CD4-positive, alpha-beta memory T cell (primary cell): ENCODE measurements around the gene MMP23B. TPM values are rescaled to one million over a fixed set of nuclear protein-coding genes. Genes with fewer than 3 reads are reported as not detected.

Source experiments
- CTCF ChIA-PET: fragments of 350-600 bp; sonication (Branson Sonifier 250); formaldehyde crosslinking; loops from one replicate; lab custom pipeline; 2021; ENCODE audit warnings: inconsistent platforms; ENCODE audit not compliant: partially characterized antibody; lab: Charles Lee
- POLR2A ChIA-PET: fragments of 350-600 bp; sonication (Branson Sonifier 250); formaldehyde crosslinking; loops from one replicate; lab custom pipeline; 2021; ENCODE audit not compliant: partially characterized antibody; lab: Charles Lee
- DNase-seq, 5 donors: peaks; one replicate each; pipeline versions ENCODE4 v3.0.0 to v3.0.0-alpha.2; 2020 to 2022; ENCODE audit warnings: mixed read lengths in 1 of 5
- H3K27ac ChIP-seq: one replicate; pipeline ENCODE4 v1.7.0; 2013; ENCODE audit warnings: low read depth, low read length
- H3K27me3 ChIP-seq: 2 replicates; pipeline ENCODE4 v1.7.0; 2013; ENCODE audit warnings: mild to moderate bottlenecking, low read length, moderate library complexity; ENCODE audit not compliant: insufficient read depth
- H3K36me3 ChIP-seq: 2 replicates; pipeline ENCODE4 v1.7.0; 2013; ENCODE audit warnings: mild to moderate bottlenecking, low read length, moderate library complexity; ENCODE audit not compliant: insufficient read depth
- H3K4me1 ChIP-seq: 2 replicates; pipeline ENCODE4 v1.7.0; 2013; ENCODE audit warnings: mild to moderate bottlenecking, low read length, moderate library complexity; ENCODE audit not compliant: insufficient read depth
- H3K4me3 ChIP-seq, 2 donors: one replicate each; pipeline ENCODE4 v1.7.0; 2013; ENCODE audit warnings: low read length in 2 of 2, mild to moderate bottlenecking in 1 of 2
- H3K9me3 ChIP-seq, 2 donors: one replicate each; pipeline ENCODE4 v1.7.0; 2013; ENCODE audit warnings: low read length in 2 of 2, control low read depth in 1 of 2; ENCODE audit not compliant: control insufficient read depth in 1 of 2
- H3K27ac Mint-ChIP-seq, 7 donors: one replicate each; pipeline ENCODE4 v1.8.0; 2020 to 2021; ENCODE audit warnings: mixed read lengths in 7 of 7, mild to moderate bottlenecking in 6 of 7, inconsistent platforms in 3 of 7, moderate library complexity in 3 of 7
- H3K27me3 Mint-ChIP-seq, 2 donors: one replicate each; pipeline ENCODE4 v1.8.0; 2020 to 2021; ENCODE audit warnings: mixed read lengths in 2 of 2
- H3K36me3 Mint-ChIP-seq, 2 donors: one replicate each; pipeline ENCODE4 v1.8.0; 2020 to 2021; ENCODE audit warnings: mixed read lengths in 2 of 2, inconsistent platforms in 1 of 2, mild to moderate bottlenecking in 1 of 2
- H3K4me1 Mint-ChIP-seq, 4 donors: one replicate each; pipeline ENCODE4 v1.8.0; 2020 to 2021; ENCODE audit warnings: mixed read lengths in 4 of 4, mild to moderate bottlenecking in 1 of 4
- H3K4me3 Mint-ChIP-seq, 8 donors: one replicate each; pipeline ENCODE4 v1.8.0; 2020 to 2021; ENCODE audit warnings: mixed read lengths in 8 of 8, mild to moderate bottlenecking in 7 of 8, moderate library complexity in 6 of 8, inconsistent platforms in 3 of 8
- H3K9me3 Mint-ChIP-seq, 8 donors: one replicate each; pipeline ENCODE4 v1.8.0; 2020 to 2021; ENCODE audit warnings: mixed read lengths in 8 of 8, mild to moderate bottlenecking in 5 of 8, inconsistent platforms in 3 of 8, moderate library complexity in 1 of 8
- intact Hi-C: fragments of 100-400 bp; cut with micrococcal nuclease; formaldehyde crosslinking; loops from one replicate; pipeline ENCODE4 v1.15.1; 2023
- polyA plus RNA-seq, 2 donors: library from polyadenylated mRNA; unstranded; fragments of 300-500 nt; fragmentation: Illumina TruSeq; gene quantifications; one replicate each; pipeline ENCODE4 v1.2.3, GENCODE V29; 2021
- total RNA-seq, 2 experiments: library from RNA; stranded (reverse); gene quantifications; one replicate each; pipeline ENCODE4 v1.2.3, GENCODE V29; 2021

The MMP23B gene
- 1 to 10 TPM; 3.5 to 3.7 TPM for total RNA-seq
- under 1 TPM in 1 of 2 donors, not detected in 1; 0.53 TPM for polyA plus RNA-seq

- peak within 1 kb of the TSS in 3 of 7 donors; percentile 29 to 69 (median 61) for H3K27ac Mint-ChIP-seq
- H3K4me1 Mint-ChIP-seq = peaks cover 3 to 9% (median 5%) of the 10 kb centered on the region in 4 donors
- H3K9me3 ChIP-seq = no peaks in the 10 kb centered on the region
- no peaks in the 10 kb centered on the region for H3K36me3 ChIP-seq
- no peak for DNase-seq
- H3K9me3 Mint-ChIP-seq = peaks cover 0 to 2% (median 0%) of the 10 kb centered on the region in 8 donors
- intact Hi-C loops = loop anchor here (2.0 kb wide), 2 partner anchors 17 to 57 kb away; partner anchors contain the start of genes MIB2 and SSU72
- peaks cover 19% of the 10 kb centered on the region for H3K4me1 ChIP-seq
- peaks cover 2 to 4% of the 10 kb centered on the region in 2 donors for H3K27me3 Mint-ChIP-seq
- H3K27ac ChIP-seq = peak within 1 kb of the TSS; percentile 21
- ChIA-PET CTCF (no interaction called here), POLR2A (interaction anchor here (0.7 to 4.5 kb wide), 8 partner anchors 9 to 232 kb away, joined by 3 to 152 read pairs (median 4); partner anchors contain the start of gene MIB2)
- H3K27me3 ChIP-seq = no peaks in the 10 kb centered on the region
- H3K36me3 Mint-ChIP-seq = peaks cover 0 to 6% of the 10 kb centered on the region in 2 donors
- no peak within 1 kb of the TSS for H3K4me3 ChIP-seq
- peak within 1 kb of the TSS in 6 of 8 donors; percentile 10 to 68 (median 40) for H3K4me3 Mint-ChIP-seq
Observed at GRCh38 chr1:1631782-1632420, at the start of gene MMP23B. TSS of gene MMP23B (plus strand) at chr1:1632173. CDS start at chr1:1632219, 46 bp downstream.

GRCh38 chr1:1582585-1583346, 49.2 kb upstream of the MMP23B start:
- no peaks in the 10 kb centered on the region for H3K9me3 ChIP-seq
- H3K4me1 ChIP-seq = no peaks in the 10 kb centered on the region
- POLR2A ChIA-PET = interaction anchor here (1.0 kb wide), 1 partner anchor 11 kb away, joined by 3 read pairs; no protein-coding TSS in a partner anchor
- Mint-ChIP-seq H3K27ac (peak overlapping the region in 1 of 7 donors; percentile 30), H3K27me3 (peaks cover 8 to 15% of the 10 kb centered on the region in 2 donors), H3K36me3 (no peaks in the 10 kb centered on the region), H3K4me3 (no peak overlapping the region), H3K4me1 (no peaks in the 10 kb centered on the region), H3K9me3 (no peaks in the 10 kb centered on the region)
- H3K27me3 ChIP-seq = no peaks in the 10 kb centered on the region
- intact Hi-C loops = no loop called here
- no peak overlapping the region for H3K27ac ChIP-seq
- H3K36me3 ChIP-seq = no peaks in the 10 kb centered on the region
- CTCF ChIA-PET = no interaction called here
- no peak for DNase-seq
- H3K4me3 ChIP-seq = no peak overlapping the region

DNA sequence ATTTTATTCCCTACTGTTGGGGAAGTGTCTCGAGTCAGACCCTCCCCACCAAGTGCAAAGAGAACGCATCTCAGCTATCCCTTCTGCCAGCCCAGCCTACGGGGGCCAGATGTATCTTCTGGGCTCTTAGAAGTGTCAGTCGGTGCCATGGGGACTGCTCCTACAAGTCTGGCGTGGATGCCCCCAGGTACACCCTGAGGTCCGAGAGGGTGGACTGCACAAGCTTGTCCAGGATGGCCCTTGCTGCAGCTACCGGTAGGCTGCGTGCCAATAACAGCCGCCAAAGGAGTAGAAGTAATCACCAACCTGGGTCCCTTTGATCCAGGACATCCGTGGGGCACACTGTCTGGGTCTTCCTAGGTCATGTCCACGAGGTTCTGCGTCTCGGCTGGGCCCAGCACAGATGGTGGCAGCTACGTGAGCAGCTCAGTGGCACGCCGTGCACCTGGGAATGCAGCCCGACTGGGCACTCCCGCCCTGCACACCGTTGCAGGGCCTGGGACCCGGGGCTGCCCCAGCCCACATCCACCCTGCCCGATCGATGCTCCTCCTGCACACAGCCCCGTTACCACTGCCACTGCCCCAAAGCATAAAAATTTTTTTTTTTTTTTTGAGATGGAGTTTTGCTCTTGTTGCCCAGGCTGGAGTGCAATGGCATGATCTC, 48.5 kb upstream of the MMP23B start:
- H3K9me3 ChIP-seq = no peaks in the 10 kb centered on the region
- H3K27me3 ChIP-seq = no peaks in the 10 kb centered on the region
- Mint-ChIP-seq H3K9me3 (no peaks in the 10 kb centered on the region), H3K27ac (peak overlapping the region in 1 of 7 donors; percentile 30), H3K36me3 (no peaks in the 10 kb centered on the region), H3K4me1 (no peaks in the 10 kb centered on the region), H3K4me3 (no peak overlapping the region), H3K27me3 (peaks cover 8 to 16% of the 10 kb centered on the region in 2 donors)
- CTCF ChIA-PET = no interaction called here
- H3K4me3 ChIP-seq = no peak overlapping the region
- H3K27ac ChIP-seq = no peak overlapping the region
- POLR2A ChIA-PET = interaction anchor here (1.0 kb wide), 1 partner anchor 11 kb away, joined by 3 read pairs; no protein-coding TSS in a partner anchor
- H3K36me3 ChIP-seq = no peaks in the 10 kb centered on the region
- intact Hi-C loops = no loop called here
- DNase-seq = no peak
- no peaks in the 10 kb centered on the region for H3K4me1 ChIP-seq

DNA sequence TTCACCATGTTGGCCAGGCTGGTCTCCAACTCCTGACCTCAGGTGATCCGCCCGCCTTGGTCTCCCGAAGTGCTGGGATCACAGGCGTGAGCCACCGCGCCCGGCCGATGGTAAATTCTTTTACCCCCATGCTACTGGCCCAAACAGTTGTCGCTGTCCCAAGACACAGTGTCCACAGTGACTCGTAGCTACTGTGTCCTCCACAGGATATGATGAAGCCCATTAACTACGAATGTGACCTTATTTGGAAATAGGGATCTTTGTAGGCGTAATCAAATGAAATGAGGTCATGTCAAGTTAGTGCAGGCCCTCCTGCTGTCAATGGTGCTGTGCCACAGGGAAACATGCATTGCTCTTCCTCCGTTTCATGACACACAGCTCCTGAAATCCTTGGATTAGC, 40.5 kb upstream of the MMP23B start:
- intact Hi-C loops = no loop called here
- H3K4me1 ChIP-seq = no peaks in the 10 kb centered on the region
- H3K4me3 ChIP-seq = no peak overlapping the region
- no peaks in the 10 kb centered on the region for H3K27me3 ChIP-seq
- ChIA-PET POLR2A (no interaction called here), CTCF (no interaction called here)
- H3K4me3 Mint-ChIP-seq = no peak overlapping the region
- H3K9me3 ChIP-seq = no peaks in the 10 kb centered on the region
- no peaks in the 10 kb centered on the region for H3K4me1 Mint-ChIP-seq
- DNase-seq = no peak
- no peak overlapping the region for H3K27ac Mint-ChIP-seq
- H3K36me3 ChIP-seq = no peaks in the 10 kb centered on the region
- no peaks in the 10 kb centered on the region for H3K36me3 Mint-ChIP-seq
- peaks cover 0 to 2% (median 0%) of the 10 kb centered on the region in 8 donors for H3K9me3 Mint-ChIP-seq
- H3K27me3 Mint-ChIP-seq = peaks cover 0 to 4% of the 10 kb centered on the region in 2 donors
- H3K27ac ChIP-seq = no peak overlapping the region

- no peaks in the 10 kb centered on the region for H3K36me3 ChIP-seq
- no peak for DNase-seq
- H3K27ac ChIP-seq = no peak overlapping the region
- Mint-ChIP-seq H3K27ac (peak overlapping the region in 1 of 7 donors; percentile 65), H3K4me3 (no peak overlapping the region), H3K36me3 (no peaks in the 10 kb centered on the region), H3K27me3 (peaks cover 0 to 3% of the 10 kb centered on the region in 2 donors), H3K9me3 (peaks cover 0 to 4% (median 0%) of the 10 kb centered on the region in 8 donors), H3K4me1 (peaks cover 0 to 12% (median 1%) of the 10 kb centered on the region in 4 donors)
- no peaks in the 10 kb centered on the region for H3K4me1 ChIP-seq
- intact Hi-C loops = no loop called here
- no peaks in the 10 kb centered on the region for H3K27me3 ChIP-seq
- CTCF ChIA-PET = interaction anchor here (0.8 kb wide), 1 partner anchor 8 kb away, joined by 3 read pairs; no protein-coding TSS in a partner anchor
- POLR2A ChIA-PET = interaction anchor here (1.5 kb wide), 1 partner anchor 20 kb away, joined by 5 read pairs; no protein-coding TSS in a partner anchor
- no peak overlapping the region for H3K4me3 ChIP-seq
- no peaks in the 10 kb centered on the region for H3K9me3 ChIP-seq
Observed at GRCh38 chr1:1593834-1594601, 38.0 kb upstream of the MMP23B start.

GRCh38 chr1:1594602-1595260, 37.2 kb upstream of the MMP23B start:
- Mint-ChIP-seq H3K27ac (no peak overlapping the region), H3K4me3 (no peak overlapping the region), H3K27me3 (peaks cover 0 to 4% of the 10 kb centered on the region in 2 donors), H3K9me3 (peaks cover 0 to 4% (median 0%) of the 10 kb centered on the region in 8 donors), H3K36me3 (no peaks in the 10 kb centered on the region), H3K4me1 (peaks cover 0 to 13% (median 1%) of the 10 kb centered on the region in 4 donors)
- Histone ChIP-seq H3K27ac (no peak overlapping the region), H3K36me3 (no peaks in the 10 kb centered on the region), H3K27me3 (no peaks in the 10 kb centered on the region), H3K9me3 (no peaks in the 10 kb centered on the region), H3K4me1 (peaks cover 3% of the 10 kb centered on the region), H3K4me3 (no peak overlapping the region)
- DNase-seq = no peak
- ChIA-PET CTCF (interaction anchor here (0.8 kb wide), 1 partner anchor 8 kb away, joined by 3 read pairs; no protein-coding TSS in a partner anchor), POLR2A (interaction anchor here (1.5 kb wide), 1 partner anchor 20 kb away, joined by 5 read pairs; no protein-coding TSS in a partner anchor)
- intact Hi-C loops = no loop called here
